Measurements from ENCODE around the gene CYGB.

The CYGB gene

GRCh38 chr17:76549539-76549938 lies 12.0 kb upstream of the CYGB start:
- no peak for TF ChIP-seq CTCF (IDR thresholded peaks at IDR 0.05; ENCODE audit: low read depth, low read length)
- H3K4me3 ChIP-seq (ENCODE audit: low read depth, low read length), result no peak overlapping the region

- no peak overlapping the region for H3K4me3 ChIP-seq (ENCODE audit: low read depth, low read length)
- TF ChIP-seq CTCF (IDR thresholded peaks at IDR 0.05; ENCODE audit: low read depth, low read length), result no peak
Observed at GRCh38 chr17:76549215-76549518, 11.7 kb upstream of the CYGB start.

- H3K4me3 ChIP-seq (ENCODE audit: low read depth, low read length), result no peak overlapping the region
- TF ChIP-seq CTCF (IDR thresholded peaks at IDR 0.05; ENCODE audit: low read depth, low read length), result no peak
Observed at GRCh38 chr17:76548378-76549214, 11.1 kb upstream of the CYGB start.

- no peak for TF ChIP-seq CTCF (IDR thresholded peaks at IDR 0.05; ENCODE audit: low read depth, low read length)
- no peak overlapping the region for H3K4me3 ChIP-seq (ENCODE audit: low read depth, low read length)
Observed at GRCh38 chr17:76547642-76548202, 10.2 kb upstream of the CYGB start.

- TF ChIP-seq CTCF (IDR thresholded peaks at IDR 0.05; ENCODE audit: low read depth, low read length), result peak; percentile 66
- no peak overlapping the region for H3K4me3 ChIP-seq (ENCODE audit: low read depth, low read length)
Observed at GRCh38 chr17:76547183-76547641, 9.7 kb upstream of the CYGB start.

- no peak overlapping the region for H3K4me3 ChIP-seq (ENCODE audit: low read depth, low read length)
- TF ChIP-seq CTCF (IDR thresholded peaks at IDR 0.05; ENCODE audit: low read depth, low read length), result no peak
Observed at GRCh38 chr17:76546556-76547182, 9.2 kb upstream of the CYGB start.

All from WI38 (cell line).